ENCODE data around the gene RAB12. TPM values are rescaled to one million over a fixed set of nuclear protein-coding genes. Genes with fewer than 3 reads are reported as not detected.

RAB12 gene
- total and polyA plus RNA-seq, 2 of the 13 experiments (the other 11 are each of a cell fraction or from before 2014, with no cell fraction given), result 9.5 to 25.3 TPM

DNA sequence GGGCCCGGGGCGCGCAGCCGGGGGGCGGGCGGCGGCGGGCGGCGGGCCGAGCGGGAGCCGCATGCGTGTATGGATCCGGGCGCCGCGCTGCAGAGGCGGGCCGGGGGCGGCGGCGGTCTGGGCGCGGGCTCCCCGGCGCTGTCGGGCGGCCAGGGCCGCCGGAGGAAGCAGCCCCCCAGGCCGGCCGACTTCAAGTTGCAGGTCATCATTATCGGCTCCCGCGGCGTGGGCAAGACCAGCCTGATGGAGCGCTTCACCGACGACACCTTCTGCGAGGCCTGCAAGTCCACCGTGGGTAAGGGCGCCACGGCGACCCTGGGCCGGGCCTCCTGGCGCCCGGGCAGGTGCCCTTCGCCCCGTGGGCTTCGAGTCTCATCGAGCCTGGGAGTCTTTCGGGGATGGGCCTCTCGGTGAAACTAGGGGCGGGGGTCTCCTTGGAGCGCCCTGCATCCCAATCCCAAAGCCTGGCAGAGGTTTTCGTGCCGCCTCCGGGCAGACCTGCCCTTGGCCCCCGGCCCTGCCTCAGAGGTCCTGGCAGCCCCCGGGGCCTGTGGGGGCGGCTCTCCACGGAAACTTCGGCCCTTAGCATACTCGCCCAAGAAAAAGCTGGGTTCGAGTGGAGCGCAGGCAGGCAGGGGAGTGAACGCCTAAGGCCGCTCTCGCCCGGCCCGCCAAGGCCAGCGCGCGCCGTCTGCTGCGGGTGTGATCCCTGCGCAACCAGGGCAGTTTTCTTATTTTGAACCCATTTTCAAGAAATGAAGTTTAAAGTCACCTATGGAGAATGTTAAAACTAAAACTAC lies 622 bp downstream of the RAB12 start (continued):
- TF ChIP-seq PHB2 (IDR thresholded peaks at IDR 0.05; ENCODE audit: partially characterized antibody), result no peak
- TF ChIP-seq ZFP82 (CRISPR knock-in tag; IDR thresholded peaks at IDR 0.05; ENCODE audit: borderline replicate concordance), result no peak
- no peak for TF ChIP-seq SNAI1 (CRISPR knock-in tag; IDR thresholded peaks at IDR 0.05; ENCODE audit: borderline replicate concordance)
- TF ChIP-seq NFIB (CRISPR knock-in tag; IDR thresholded peaks at IDR 0.05; ENCODE audit: borderline replicate concordance), result no peak
- TF ChIP-seq, protein P1, sequence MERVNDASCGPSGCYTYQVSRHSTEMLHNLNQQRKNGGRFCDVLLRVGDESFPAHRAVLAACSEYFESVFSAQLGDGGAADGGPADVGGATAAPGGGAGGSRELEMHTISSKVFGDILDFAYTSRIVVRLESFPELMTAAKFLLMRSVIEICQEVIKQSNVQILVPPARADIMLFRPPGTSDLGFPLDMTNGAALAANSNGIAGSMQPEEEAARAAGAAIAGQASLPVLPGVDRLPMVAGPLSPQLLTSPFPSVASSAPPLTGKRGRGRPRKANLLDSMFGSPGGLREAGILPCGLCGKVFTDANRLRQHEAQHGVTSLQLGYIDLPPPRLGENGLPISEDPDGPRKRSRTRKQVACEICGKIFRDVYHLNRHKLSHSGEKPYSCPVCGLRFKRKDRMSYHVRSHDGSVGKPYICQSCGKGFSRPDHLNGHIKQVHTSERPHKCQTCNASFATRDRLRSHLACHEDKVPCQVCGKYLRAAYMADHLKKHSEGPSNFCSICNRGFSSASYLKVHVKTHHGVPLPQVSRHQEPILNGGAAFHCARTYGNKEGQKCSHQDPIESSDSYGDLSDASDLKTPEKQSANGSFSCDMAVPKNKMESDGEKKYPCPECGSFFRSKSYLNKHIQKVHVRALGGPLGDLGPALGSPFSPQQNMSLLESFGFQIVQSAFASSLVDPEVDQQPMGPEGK (CRISPR knock-in tag; IDR thresholded peaks at IDR 0.05), result peak; percentile 34; the same call in 1 of the 2 replicates
- TF ChIP-seq ZFP36 (IDR thresholded peaks at IDR 0.05; ENCODE audit: borderline replicate concordance, low read depth, low read length, partially characterized antibody), result no peak
- TF ChIP-seq GFI1 (CRISPR knock-in tag; IDR thresholded peaks at IDR 0.05; ENCODE audit: borderline replicate concordance), result no peak
- no peak for TF ChIP-seq ZNF354B (CRISPR knock-in tag; IDR thresholded peaks at IDR 0.05)
- TF ChIP-seq HIVEP1 (CRISPR knock-in tag; IDR thresholded peaks at IDR 0.05), result no peak
- no peak for TF ChIP-seq SKI (IDR thresholded peaks at IDR 0.05; ENCODE audit: partially characterized antibody)
- no peak for TF ChIP-seq ZNF335 (CRISPR knock-in tag; IDR thresholded peaks at IDR 0.05)
- no peak for TF ChIP-seq TBX2 (CRISPR knock-in tag; IDR thresholded peaks at IDR 0.05; ENCODE audit: borderline replicate concordance)
- TF ChIP-seq, protein P2, sequence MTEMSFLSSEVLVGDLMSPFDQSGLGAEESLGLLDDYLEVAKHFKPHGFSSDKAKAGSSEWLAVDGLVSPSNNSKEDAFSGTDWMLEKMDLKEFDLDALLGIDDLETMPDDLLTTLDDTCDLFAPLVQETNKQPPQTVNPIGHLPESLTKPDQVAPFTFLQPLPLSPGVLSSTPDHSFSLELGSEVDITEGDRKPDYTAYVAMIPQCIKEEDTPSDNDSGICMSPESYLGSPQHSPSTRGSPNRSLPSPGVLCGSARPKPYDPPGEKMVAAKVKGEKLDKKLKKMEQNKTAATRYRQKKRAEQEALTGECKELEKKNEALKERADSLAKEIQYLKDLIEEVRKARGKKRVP (CRISPR knock-in tag; IDR thresholded peaks at IDR 0.05), result no peak
- TF ChIP-seq, protein P3, sequence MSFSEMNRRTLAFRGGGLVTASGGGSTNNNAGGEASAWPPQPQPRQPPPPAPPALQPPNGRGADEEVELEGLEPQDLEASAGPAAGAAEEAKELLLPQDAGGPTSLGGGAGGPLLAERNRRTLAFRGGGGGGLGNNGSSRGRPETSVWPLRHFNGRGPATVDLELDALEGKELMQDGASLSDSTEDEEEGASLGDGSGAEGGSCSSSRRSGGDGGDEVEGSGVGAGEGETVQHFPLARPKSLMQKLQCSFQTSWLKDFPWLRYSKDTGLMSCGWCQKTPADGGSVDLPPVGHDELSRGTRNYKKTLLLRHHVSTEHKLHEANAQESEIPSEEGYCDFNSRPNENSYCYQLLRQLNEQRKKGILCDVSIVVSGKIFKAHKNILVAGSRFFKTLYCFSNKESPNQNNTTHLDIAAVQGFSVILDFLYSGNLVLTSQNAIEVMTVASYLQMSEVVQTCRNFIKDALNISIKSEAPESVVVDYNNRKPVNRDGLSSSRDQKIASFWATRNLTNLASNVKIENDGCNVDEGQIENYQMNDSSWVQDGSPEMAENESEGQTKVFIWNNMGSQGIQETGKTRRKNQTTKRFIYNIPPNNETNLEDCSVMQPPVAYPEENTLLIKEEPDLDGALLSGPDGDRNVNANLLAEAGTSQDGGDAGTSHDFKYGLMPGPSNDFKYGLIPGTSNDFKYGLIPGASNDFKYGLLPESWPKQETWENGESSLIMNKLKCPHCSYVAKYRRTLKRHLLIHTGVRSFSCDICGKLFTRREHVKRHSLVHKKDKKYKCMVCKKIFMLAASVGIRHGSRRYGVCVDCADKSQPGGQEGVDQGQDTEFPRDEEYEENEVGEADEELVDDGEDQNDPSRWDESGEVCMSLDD (CRISPR knock-in tag; IDR thresholded peaks at IDR 0.05; ENCODE audit: borderline replicate concordance), result no peak
- no peak for TF ChIP-seq YY1 (IDR thresholded peaks at IDR 0.05; ENCODE audit: insufficient read depth, insufficient replicate concordance, low read depth, low read length)
- no peak for TF ChIP-seq DPF2 (CRISPR knock-in tag; IDR thresholded peaks at IDR 0.05; ENCODE audit: borderline replicate concordance, low read depth)
- TF ChIP-seq ZNF136 (CRISPR knock-in tag; IDR thresholded peaks at IDR 0.05; ENCODE audit: low read depth), result no peak
- TF ChIP-seq KDM6A (CRISPR knock-in tag; IDR thresholded peaks at IDR 0.05; ENCODE audit: low read depth), result no peak
- TF ChIP-seq ZNF674 (CRISPR knock-in tag; IDR thresholded peaks at IDR 0.05; ENCODE audit: low read depth), result no peak
- TF ChIP-seq, protein P4, sequence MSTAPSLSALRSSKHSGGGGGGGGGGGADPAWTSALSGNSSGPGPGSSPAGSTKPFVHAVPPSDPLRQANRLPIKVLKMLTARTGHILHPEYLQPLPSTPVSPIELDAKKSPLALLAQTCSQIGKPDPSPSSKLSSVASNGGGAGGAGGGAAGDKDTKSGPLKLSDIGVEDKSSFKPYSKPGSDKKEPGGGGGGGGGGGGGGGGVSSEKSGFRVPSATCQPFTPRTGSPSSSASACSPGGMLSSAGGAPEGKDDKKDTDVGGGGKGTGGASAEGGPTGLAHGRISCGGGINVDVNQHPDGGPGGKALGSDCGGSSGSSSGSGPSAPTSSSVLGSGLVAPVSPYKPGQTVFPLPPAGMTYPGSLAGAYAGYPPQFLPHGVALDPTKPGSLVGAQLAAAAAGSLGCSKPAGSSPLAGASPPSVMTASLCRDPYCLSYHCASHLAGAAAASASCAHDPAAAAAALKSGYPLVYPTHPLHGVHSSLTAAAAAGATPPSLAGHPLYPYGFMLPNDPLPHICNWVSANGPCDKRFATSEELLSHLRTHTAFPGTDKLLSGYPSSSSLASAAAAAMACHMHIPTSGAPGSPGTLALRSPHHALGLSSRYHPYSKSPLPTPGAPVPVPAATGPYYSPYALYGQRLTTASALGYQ (CRISPR knock-in tag; IDR thresholded peaks at IDR 0.05), result no peak
- TF ChIP-seq ZNF589 (CRISPR knock-in tag; conservative IDR thresholded peaks at IDR 0.05), result no peak
- TF ChIP-seq ZFAT (CRISPR knock-in tag; conservative IDR thresholded peaks at IDR 0.05), result no peak

Data from HepG2 (cell line).